Uterus (tissue), 4 donors: Measurements from ENCODE around the gene PASK. TPM values are rescaled to one million over a fixed set of nuclear protein-coding genes. Genes with fewer than 3 reads are reported as not detected.

Experiments
- DNase-seq, 2 donors: peaks; one replicate each; pipeline ENCODE4 v3.0.0-alpha.2; 2019 to 2020
- H3K27ac ChIP-seq, 2 donors: fragments of 200-600 bp; sonication (generic); 1 replicate in 1 of 2; 2 replicates in 1 of 2; pipeline ENCODE4 v1.5.1; 2016 to 2018
- H3K27me3 ChIP-seq, 2 donors: fragments of 200-600 bp; sonication (generic); one replicate each; pipeline ENCODE4 v1.5.1; 2018 to 2019; ENCODE audit warnings: control low read depth in 1 of 2
- H3K36me3 ChIP-seq, 2 donors: fragments of 200-600 bp; sonication (generic); one replicate each; pipeline ENCODE4 v1.5.1; 2019; ENCODE audit warnings: control low read depth in 1 of 2
- H3K4me1 ChIP-seq, 2 donors: fragments of 200-600 bp; sonication (generic); one replicate each; pipeline ENCODE4 v1.5.1; 2018 to 2019; ENCODE audit warnings: control low read depth in 1 of 2
- H3K4me3 ChIP-seq, 2 donors: fragments of 200-600 bp; sonication (generic); 1 replicate in 1 of 2; 2 replicates in 1 of 2; pipeline ENCODE4 v1.5.1; 2018 to 2019; ENCODE audit warnings: mild to moderate bottlenecking in 1 of 2
- H3K9me3 ChIP-seq, 2 donors: fragments of 200-600 bp; sonication (generic); one replicate each; pipeline ENCODE4 v1.5.1; 2019; ENCODE audit warnings: control low read depth in 1 of 2
- CTCF ChIP-seq, 4 experiments: fragments of 200-600 bp in 2 of 4; fragments of 450-650 bp in 2 of 4; sonication (generic) in 2 of 4; IDR thresholded peaks; one replicate each; pipeline ENCODE4 v1.5.1; 2016 to 2019; ENCODE audit warnings: antibody characterized with exemption in 4 of 4, mild to moderate bottlenecking in 2 of 4, moderate library complexity in 1 of 4
- POLR2A ChIP-seq, 2 donors: fragments of 450-650 bp; IDR thresholded peaks; one replicate each; pipeline ENCODE4 v1.6.1; 2016; ENCODE audit warnings: antibody characterized with exemption in 2 of 2, mild to moderate bottlenecking in 1 of 2, moderate library complexity in 1 of 2
- intact Hi-C: fragments of 100-400 bp; cut with DNase I; formaldehyde crosslinking; loops from one replicate; pipeline ENCODE4 v1.15.1; 2023; ENCODE audit warnings: low total_unique reads
- total RNA-seq, 4 donors: library from RNA; depleted of rRNA in 3 of 4; stranded (reverse); fragments of >200 nt in 3 of 4; gene quantifications; one replicate each; pipeline versions ENCODE4 v1.1.0 to v1.2.4, GENCODE V29; 2014 to 2023
- donor health status: DM: yes; HTN: yes; CAD: no.

The PASK gene
- total RNA-seq, 4 donors from 2014 or later, result 7.4 to 16.0 (median 13.3) TPM

- H3K36me3 ChIP-seq, result no peaks in the 10 kb centered on the region
- no peaks in the 10 kb centered on the region for H3K9me3 ChIP-seq
- no peak for TF ChIP-seq POLR2A (IDR thresholded peaks at IDR 0.05)
- no peak for TF ChIP-seq CTCF (IDR thresholded peaks at IDR 0.05)
- no peaks in the 10 kb centered on the region for H3K27me3 ChIP-seq
- DNase-seq, result no peak
- intact Hi-C loops, result no loop called here
- H3K4me1 ChIP-seq, result no peaks in the 10 kb centered on the region
- no peak overlapping the region for H3K4me3 ChIP-seq
- no peak overlapping the region for H3K27ac ChIP-seq
Measured at GRCh38 chr2:241128266-241128665, 21.0 kb downstream of the PASK start.

- Histone ChIP-seq H3K27me3 (no peaks in the 10 kb centered on the region), H3K4me3 (no peak overlapping the region), H3K27ac (no peak overlapping the region), H3K9me3 (no peaks in the 10 kb centered on the region), H3K36me3 (no peaks in the 10 kb centered on the region), H3K4me1 (no peaks in the 10 kb centered on the region)
- intact Hi-C loops, result no loop called here
- TF ChIP-seq POLR2A (IDR thresholded peaks at IDR 0.05), result no peak
- TF ChIP-seq CTCF (IDR thresholded peaks at IDR 0.05), result no peak
- DNase-seq, result no peak
Measured at GRCh38 chr2:241126771-241127202, 22.5 kb downstream of the PASK start.

- no peak overlapping the region for H3K4me3 ChIP-seq
- H3K27me3 ChIP-seq, result no peaks in the 10 kb centered on the region
- H3K4me1 ChIP-seq, result no peaks in the 10 kb centered on the region
- intact Hi-C loops, result no loop called here
- no peaks in the 10 kb centered on the region for H3K36me3 ChIP-seq
- H3K9me3 ChIP-seq, result no peaks in the 10 kb centered on the region
- TF ChIP-seq POLR2A (IDR thresholded peaks at IDR 0.05), result no peak
- no peak for DNase-seq
- no peak overlapping the region for H3K27ac ChIP-seq
Measured at GRCh38 chr2:241126201-241126611, 23.1 kb downstream of the PASK start.

GRCh38 chr2:241125626-241126025 lies 23.6 kb downstream of the PASK start:
- no peaks in the 10 kb centered on the region for H3K4me1 ChIP-seq
- no peak for TF ChIP-seq POLR2A (IDR thresholded peaks at IDR 0.05)
- TF ChIP-seq CTCF (IDR thresholded peaks at IDR 0.05), result no peak
- intact Hi-C loops, result no loop called here
- DNase-seq, result no peak
- H3K9me3 ChIP-seq, result no peaks in the 10 kb centered on the region
- no peaks in the 10 kb centered on the region for H3K36me3 ChIP-seq
- H3K27me3 ChIP-seq, result no peaks in the 10 kb centered on the region
- H3K27ac ChIP-seq, result no peak overlapping the region
- no peak overlapping the region for H3K4me3 ChIP-seq

- H3K4me1 ChIP-seq, result no peaks in the 10 kb centered on the region
- H3K36me3 ChIP-seq, result no peaks in the 10 kb centered on the region
- no peak for DNase-seq
- intact Hi-C loops, result no loop called here
- H3K9me3 ChIP-seq, result no peaks in the 10 kb centered on the region
- H3K4me3 ChIP-seq, result no peak overlapping the region
- TF ChIP-seq POLR2A (IDR thresholded peaks at IDR 0.05) (no peak), CTCF (IDR thresholded peaks at IDR 0.05) (no peak)
- H3K27ac ChIP-seq, result no peak overlapping the region
- no peaks in the 10 kb centered on the region for H3K27me3 ChIP-seq
Measured at GRCh38 chr2:241123816-241124536, 25.3 kb downstream of the PASK start.
